ENCODE data around the gene SHROOM3. TPM values are rescaled to one million over a fixed set of nuclear protein-coding genes. Genes with fewer than 3 reads are reported as not detected.

The SHROOM3 gene
- polyA plus RNA-seq, 2 of the 4 experiments (the other 2 are of a cell fraction): 2.8 to 5.1 TPM

GRCh38 chr4:76800902-76801301, 365.9 kb downstream of the SHROOM3 start:
- TF ChIP-seq FOXS1 (CRISPR knock-in tag; IDR thresholded peaks at IDR 0.05) (no peak), NR3C1 (IDR thresholded peaks at IDR 0.05) (no peak), POLR2AphosphoS2 (conservative IDR thresholded peaks at IDR 0.05; ENCODE audit: low read length) (no peak), MAFK (IDR thresholded peaks at IDR 0.05; ENCODE audit: partially characterized antibody) (no peak), ESRRA (IDR thresholded peaks at IDR 0.05; ENCODE audit: borderline replicate concordance, low read length) (no peak), CHD2 (IDR thresholded peaks at IDR 0.05; ENCODE audit: low read length, partially characterized antibody) (no peak), NPAS2 (CRISPR knock-in tag; IDR thresholded peaks at IDR 0.05; ENCODE audit: borderline replicate concordance) (no peak), NFE2L2 (conservative IDR thresholded peaks at IDR 0.05; ENCODE audit: low read length) (no peak), CBX2 (IDR thresholded peaks at IDR 0.05; ENCODE audit: borderline replicate concordance, low read depth) (no peak), HEYL (CRISPR knock-in tag; IDR thresholded peaks at IDR 0.05) (no peak)
- TF ChIP-seq, protein P1, sequence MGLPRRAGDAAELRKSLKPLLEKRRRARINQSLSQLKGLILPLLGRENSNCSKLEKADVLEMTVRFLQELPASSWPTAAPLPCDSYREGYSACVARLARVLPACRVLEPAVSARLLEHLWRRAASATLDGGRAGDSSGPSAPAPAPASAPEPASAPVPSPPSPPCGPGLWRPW (IDR thresholded peaks at IDR 0.05): no peak
- TF ChIP-seq, protein P2, sequence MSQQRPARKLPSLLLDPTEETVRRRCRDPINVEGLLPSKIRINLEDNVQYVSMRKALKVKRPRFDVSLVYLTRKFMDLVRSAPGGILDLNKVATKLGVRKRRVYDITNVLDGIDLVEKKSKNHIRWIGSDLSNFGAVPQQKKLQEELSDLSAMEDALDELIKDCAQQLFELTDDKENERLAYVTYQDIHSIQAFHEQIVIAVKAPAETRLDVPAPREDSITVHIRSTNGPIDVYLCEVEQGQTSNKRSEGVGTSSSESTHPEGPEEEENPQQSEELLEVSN (IDR thresholded peaks at IDR 0.05; ENCODE audit: borderline replicate concordance, low read depth): no peak
- no peak for DNase-seq (ENCODE audit: low read depth in 1 of 2, low spot score in 1 of 2)
- H3K4me1 ChIP-seq: peaks cover 4% of the 10 kb centered on the region; the same call in 1 of the 3 replicates
- ChIA-PET CTCF (no interaction called here), POLR2A (no interaction called here)
- no peak for ATAC-seq
- 69% methylated on average over 6 of the region's 6 CpGs for WGBS (ENCODE audit: missing lambda C conversion rate)
- no peak overlapping the region for H3K4me3 ChIP-seq
- no peaks in the 10 kb centered on the region for H3K9me3 ChIP-seq
- no peak overlapping the region for H3K27ac ChIP-seq
- FAIRE-seq: no peak
- H3K4me2 ChIP-seq: no peak overlapping the region

DNA sequence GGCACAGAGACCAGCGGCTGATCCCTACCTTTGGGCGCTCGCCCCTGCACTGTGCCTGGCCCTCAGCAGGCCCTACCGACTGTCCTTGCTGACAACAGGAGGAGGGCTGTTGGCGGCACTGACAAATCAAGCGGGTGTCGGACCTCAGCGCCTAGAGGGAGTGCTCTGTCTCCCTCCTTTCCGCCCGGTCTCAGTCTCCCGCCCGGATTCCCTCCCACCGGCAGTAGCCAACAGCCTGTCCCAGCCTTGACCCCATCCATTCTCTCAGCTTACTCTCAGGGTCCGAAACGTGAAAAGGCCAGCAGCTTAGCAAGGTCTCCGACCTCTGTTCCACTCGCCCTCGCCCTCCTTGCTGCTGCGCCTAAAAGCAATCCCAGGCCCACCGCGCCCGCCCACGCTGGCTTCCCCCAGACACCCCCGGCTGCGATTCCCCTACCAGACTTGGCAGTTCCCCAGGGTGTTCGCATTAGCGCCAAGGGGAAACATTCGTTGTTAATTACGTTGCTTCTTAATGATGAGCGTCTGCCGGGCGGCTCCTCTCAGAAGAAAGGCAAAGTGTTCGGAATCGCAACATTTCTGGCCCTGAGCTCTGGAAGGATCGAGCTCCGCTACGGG, 366.7 kb downstream of the SHROOM3 start:
- 94% methylated on average over 24 of the region's 37 CpGs for WGBS (ENCODE audit: missing lambda C conversion rate)
- DNase-seq (ENCODE audit: low read depth in 1 of 2, low spot score in 1 of 2): no peak
- no peak for FAIRE-seq
- peaks cover 4% of the 10 kb centered on the region; the same call in 1 of the 3 replicates for H3K4me1 ChIP-seq
- ChIA-PET CTCF (no interaction called here), POLR2A (no interaction called here)
- H3K9me3 ChIP-seq: no peaks in the 10 kb centered on the region
- ATAC-seq: no peak
- TF ChIP-seq ELK1 (IDR thresholded peaks at IDR 0.05; ENCODE audit: low read depth, low read length): no peak
- no peak for TF ChIP-seq RAD21 (conservative IDR thresholded peaks at IDR 0.05 in 1 of 2, IDR thresholded peaks at IDR 0.05 in 1 of 2)
- TF ChIP-seq HOXA7 (CRISPR knock-in tag; IDR thresholded peaks at IDR 0.05): no peak
- TF ChIP-seq SMC3 (IDR thresholded peaks at IDR 0.05): no peak
- TF ChIP-seq, protein P3, sequence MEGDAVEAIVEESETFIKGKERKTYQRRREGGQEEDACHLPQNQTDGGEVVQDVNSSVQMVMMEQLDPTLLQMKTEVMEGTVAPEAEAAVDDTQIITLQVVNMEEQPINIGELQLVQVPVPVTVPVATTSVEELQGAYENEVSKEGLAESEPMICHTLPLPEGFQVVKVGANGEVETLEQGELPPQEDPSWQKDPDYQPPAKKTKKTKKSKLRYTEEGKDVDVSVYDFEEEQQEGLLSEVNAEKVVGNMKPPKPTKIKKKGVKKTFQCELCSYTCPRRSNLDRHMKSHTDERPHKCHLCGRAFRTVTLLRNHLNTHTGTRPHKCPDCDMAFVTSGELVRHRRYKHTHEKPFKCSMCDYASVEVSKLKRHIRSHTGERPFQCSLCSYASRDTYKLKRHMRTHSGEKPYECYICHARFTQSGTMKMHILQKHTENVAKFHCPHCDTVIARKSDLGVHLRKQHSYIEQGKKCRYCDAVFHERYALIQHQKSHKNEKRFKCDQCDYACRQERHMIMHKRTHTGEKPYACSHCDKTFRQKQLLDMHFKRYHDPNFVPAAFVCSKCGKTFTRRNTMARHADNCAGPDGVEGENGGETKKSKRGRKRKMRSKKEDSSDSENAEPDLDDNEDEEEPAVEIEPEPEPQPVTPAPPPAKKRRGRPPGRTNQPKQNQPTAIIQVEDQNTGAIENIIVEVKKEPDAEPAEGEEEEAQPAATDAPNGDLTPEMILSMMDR (IDR thresholded peaks at IDR 0.05): no peak
- TF ChIP-seq, protein P1 (IDR thresholded peaks at IDR 0.05): no peak
- TF ChIP-seq, protein P2 (IDR thresholded peaks at IDR 0.05; ENCODE audit: borderline replicate concordance, low read depth): no peak
- TF ChIP-seq ZFP36 (IDR thresholded peaks at IDR 0.05; ENCODE audit: borderline replicate concordance, partially characterized antibody): no peak
- no peak for TF ChIP-seq JUNB (IDR thresholded peaks at IDR 0.05)
- no peak overlapping the region for H3K4me3 ChIP-seq
- no peak overlapping the region for H3K4me2 ChIP-seq
- H3K27ac ChIP-seq: no peak overlapping the region
